IMR-90 (cell line): ENCODE results near the gene PRKCB. TPM values are rescaled to one million over a fixed set of nuclear protein-coding genes. Genes with fewer than 3 reads are reported as not detected.

Experiments
- ATAC-seq: fragments of 200-7000 bp; cut with Tn5 transposase; 2 replicates; pipeline ENCODE4 v1.9.1; 2020; ENCODE audit warnings: low read depth, mild to moderate bottlenecking, moderate library complexity
- BruUV-seq: library from RNA; stranded (reverse); fragments of 400-500 nt; replicated peaks from 2 replicates; lab custom pipeline; 2021; lab: Mats Ljungman, UMichigan
- CTCF ChIA-PET: fragments of 300-600 bp; formaldehyde crosslinking; extraction: SDS; loops from one replicate; lab custom pipeline; 2021; ENCODE audit warnings: antibody characterized with exemption; lab: Yijun Ruan, JAX
- POLR2A ChIA-PET: fragments of 300-600 bp; sonication (Branson Sonifier 250); formaldehyde crosslinking; loops from one replicate; lab custom pipeline; 2022; ENCODE audit warnings: antibody characterized with exemption; ENCODE audit not compliant: unreplicated experiment; lab: Charles Lee
- DNase-seq: peaks from one replicate; pipeline ENCODE4 v3.0.0; 2013
- H2AFZ ChIP-seq: replicated peaks from 2 replicates; pipeline ENCODE3; 2013; ENCODE audit warnings: low read length, mild to moderate bottlenecking; ENCODE audit not compliant: poor library complexity
- H2AK5ac ChIP-seq: 2 replicates; pipeline ENCODE4 v1.6.1; 2013; ENCODE audit warnings: low read depth, low read length, inconsistent platforms
- H2AK9ac ChIP-seq: replicated peaks from 2 replicates; pipeline ENCODE3; 2013; ENCODE audit warnings: mild to moderate bottlenecking, low read depth, low read length, moderate library complexity; ENCODE audit not compliant: poor library complexity
- H2BK120ac ChIP-seq: 2 replicates; pipeline ENCODE4 v1.6.1; 2013; ENCODE audit warnings: low read depth, low read length, inconsistent platforms
- H2BK15ac ChIP-seq: 3 replicates; pipeline ENCODE4 v1.6.1; 2013; ENCODE audit warnings: low read depth, low read length, inconsistent platforms
- H2BK20ac ChIP-seq: 2 replicates; pipeline ENCODE4 v1.6.1; 2013; ENCODE audit warnings: low read depth, mild to moderate bottlenecking, inconsistent platforms, low read length, moderate library complexity
- H2BK5ac ChIP-seq: 2 replicates; pipeline ENCODE4 v1.6.1; 2013; ENCODE audit warnings: mild to moderate bottlenecking, low read depth, low read length, inconsistent platforms; ENCODE audit not compliant: poor library complexity, severe bottlenecking
- H3K14ac ChIP-seq: replicated peaks from 2 replicates; pipeline ENCODE4 v1.6.1; 2013; ENCODE audit warnings: low read depth, low read length, inconsistent platforms
- H3K18ac ChIP-seq: 2 replicates; pipeline ENCODE4 v1.6.1; 2013; ENCODE audit warnings: low read depth, low read length, control low read depth
- H3K23ac ChIP-seq: 2 replicates; pipeline ENCODE4 v1.6.1; 2013; ENCODE audit warnings: low read depth, low read length, inconsistent platforms
- H3K27ac ChIP-seq: 2 replicates; pipeline ENCODE4 v1.5.1; 2013; ENCODE audit warnings: mild to moderate bottlenecking, control low read depth, low read length; ENCODE audit not compliant: insufficient read depth
- H3K27me3 ChIP-seq: 2 replicates; pipeline ENCODE4 v1.6.1; 2013; ENCODE audit warnings: low read length; ENCODE audit not compliant: control insufficient read depth, insufficient read depth
- H3K36me3 ChIP-seq: 2 replicates; pipeline ENCODE4 v1.6.1; 2013; ENCODE audit warnings: low read length, mixed read lengths; ENCODE audit not compliant: control insufficient read depth, insufficient read depth
- H3K4ac ChIP-seq: 2 replicates; pipeline ENCODE4 v1.6.1; 2013; ENCODE audit warnings: low read depth, low read length, inconsistent platforms
- H3K4me1 ChIP-seq: 2 replicates; pipeline ENCODE4 v1.6.1; 2013; ENCODE audit warnings: low read length, mixed read lengths; ENCODE audit not compliant: control insufficient read depth, insufficient read depth
- H3K4me2 ChIP-seq: 2 replicates; pipeline ENCODE4 v1.6.1; 2013; ENCODE audit warnings: low read depth, mild to moderate bottlenecking, control low read depth, low read length, moderate library complexity
- H3K4me3 ChIP-seq: 2 replicates; pipeline ENCODE4 v1.5.1; 2013; ENCODE audit warnings: low read depth, mild to moderate bottlenecking, control low read depth, low read length, moderate library complexity; ENCODE audit not compliant: insufficient read depth
- H3K56ac ChIP-seq: 2 replicates; pipeline ENCODE4 v1.6.1; 2013; ENCODE audit warnings: low read length, inconsistent platforms; ENCODE audit not compliant: insufficient read depth; ENCODE audit errors: extremely low read depth
- H3K79me1 ChIP-seq, 2 experiments: 2 replicates each; pipeline ENCODE4 v1.6.1; 2013; ENCODE audit warnings: low read length in 2 of 2, inconsistent platforms in 1 of 2, low read depth in 1 of 2
- H3K9ac ChIP-seq: 2 replicates; pipeline ENCODE4 v1.6.1; 2013; ENCODE audit warnings: low read depth, low read length, control low read depth
- H3K9me1 ChIP-seq: 2 replicates; pipeline ENCODE4 v1.6.1; 2013; ENCODE audit warnings: low read length, inconsistent platforms; ENCODE audit not compliant: insufficient read depth
- H3K9me3 ChIP-seq: 2 replicates; pipeline ENCODE4 v1.6.1; 2013; ENCODE audit warnings: low read length; ENCODE audit not compliant: control insufficient read depth, insufficient read depth
- H4K20me1 ChIP-seq: 2 replicates; pipeline ENCODE4 v1.6.1; 2013; ENCODE audit warnings: low read length, inconsistent platforms; ENCODE audit not compliant: insufficient read depth
- H4K5ac ChIP-seq: 2 replicates; pipeline ENCODE4 v1.6.1; 2013; ENCODE audit warnings: mild to moderate bottlenecking, low read depth, low read length, control low read depth
- H4K8ac ChIP-seq, 2 experiments: 2 replicates each; pipeline ENCODE4 v1.6.1; 2013; ENCODE audit warnings: low read depth in 2 of 2, low read length in 2 of 2, control low read depth in 1 of 2, inconsistent platforms in 1 of 2
- H4K91ac ChIP-seq: 2 replicates; pipeline ENCODE4 v1.6.1; 2013; ENCODE audit warnings: low read depth, low read length, inconsistent platforms; ENCODE audit not compliant: insufficient read depth
- FOS ChIP-seq: fragments of 150-350 bp; IDR thresholded peaks from 2 replicates; pipeline ENCODE4 v1.6.1; 2016; ENCODE audit warnings: low read depth, low read length
- MAFK ChIP-seq: IDR thresholded peaks from 2 replicates; pipeline ENCODE4 v1.6.1; 2012; ENCODE audit warnings: low read depth, low read length, improper control_type of control experiment
- NFE2L2 ChIP-seq: fragments of 150-350 bp; IDR thresholded peaks from 2 replicates; pipeline ENCODE4 v1.6.1; 2016; ENCODE audit warnings: low read depth, mild to moderate bottlenecking, low read length
- POLR2A ChIP-seq: IDR thresholded peaks from 2 replicates; pipeline ENCODE4 v1.6.1; 2012; ENCODE audit warnings: mild to moderate bottlenecking, low read depth, low read length
- RAD21 ChIP-seq: IDR thresholded peaks from 2 replicates; pipeline ENCODE4 v1.6.1; 2012; ENCODE audit warnings: low read length, improper control_type of control experiment
- RCOR1 ChIP-seq: IDR thresholded peaks from 2 replicates; pipeline ENCODE4 v1.6.1; 2012; ENCODE audit warnings: mild to moderate bottlenecking, low read length, improper control_type of control experiment; ENCODE audit not compliant: insufficient replicate concordance
- WGBS, 2 experiments: methylation state at CpG; one replicate each; pipeline versions ENCODE4 v1.1.5 to v1.1.7; 2013; ENCODE audit warnings: missing lambda C conversion rate in 2 of 2; ENCODE audit not compliant: insufficient read length in 1 of 2; ENCODE audit errors: extremely low coverage in 2 of 2; 5-methylcytosine and 5-hydroxymethylcytosine counted together
- dilution Hi-C: fragments of 300-500 bp; cut with HindIII; formaldehyde crosslinking; loops from one replicate; pipeline ENCODE4 v1.14.3; 2018; ENCODE audit warnings: low sequenced_read_pairs; ENCODE audit not compliant: unreplicated experiment
- in situ Hi-C: fragments of 300-500 bp; cut with MboI; formaldehyde crosslinking; loops from 3 replicates; pipeline ENCODE4 v1.14.3; 2019; ENCODE audit warnings: low sequenced_read_pairs, inconsistent platforms, mixed read lengths
- intact Hi-C: fragments of 100-400 bp; cut with micrococcal nuclease; formaldehyde crosslinking; loops from 2 replicates; pipeline ENCODE4 v1.10.0; 2022
- polyA plus RNA-seq, 3 experiments: library from polyadenylated mRNA; depleted of rRNA; stranded (reverse); fragments of >200 nt; gene quantifications; 2 replicates each; pipeline ENCODE4 v1.2.3, GENCODE V29; 2012; ENCODE audit warnings: low replicate concordance in 1 of 3
- total RNA-seq: library from RNA; depleted of rRNA; stranded (reverse); fragments of >200 nt; gene quantifications from 2 replicates; pipeline ENCODE4 v1.2.3, GENCODE V29; 2012

PRKCB gene
- total and polyA plus RNA-seq, 2 of the 4 experiments (the other 2 are of a cell fraction) = under 0.01 TPM; not detected in 1

DNA sequence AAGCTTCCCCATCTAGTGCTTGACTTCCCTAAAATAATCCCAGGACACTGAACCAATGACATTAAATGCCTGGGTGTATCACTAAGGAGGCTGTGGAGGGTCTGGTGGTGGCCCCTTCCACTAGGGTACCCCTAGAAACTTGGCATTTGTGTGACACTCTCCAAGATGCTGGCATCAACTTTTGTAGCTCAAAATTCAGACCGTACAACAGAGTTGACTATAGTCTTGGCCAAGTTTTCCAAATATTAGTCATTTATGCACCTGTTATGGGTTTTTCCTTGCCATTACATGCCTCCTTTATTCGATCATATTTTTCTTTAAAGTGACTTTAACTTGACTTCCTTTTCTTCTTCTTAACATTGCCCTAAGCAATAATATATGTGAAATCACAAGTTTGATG is 295.5 kb downstream of the PRKCB start:
- Histone ChIP-seq H3K9ac (no peak overlapping the region), H3K9me3 (no peaks in the 10 kb centered on the region; the same call in 1 of the 2 replicates), H2BK20ac (no peak overlapping the region), H4K20me1 (no peaks in the 10 kb centered on the region), H2AK5ac (no peak overlapping the region), H3K56ac (no peak overlapping the region), H4K5ac (no peak overlapping the region), H3K27me3 (no peaks in the 10 kb centered on the region), H2AFZ (no peak overlapping the region), H3K4me3 (no peak overlapping the region), H3K27ac (no peak overlapping the region), H3K4me2 (no peak overlapping the region), H2BK15ac (no peak overlapping the region), H3K4me1 (no peaks in the 10 kb centered on the region), H3K9me1 (no peaks in the 10 kb centered on the region), H3K23ac (no peak overlapping the region), H3K36me3 (no peaks in the 10 kb centered on the region), H3K14ac (no peak overlapping the region), H2AK9ac (no peak overlapping the region), H3K4ac (no peak overlapping the region), H2BK120ac (no peak overlapping the region), H2BK5ac (no peak overlapping the region), H4K91ac (no peak overlapping the region), H3K18ac (no peak overlapping the region), H4K8ac (no peak overlapping the region), H3K79me1 (no peaks in the 10 kb centered on the region)
- no TSS peak for BruUV-seq
- no peak for DNase-seq
- ATAC-seq = no peak
- ChIA-PET POLR2A (no interaction called here), CTCF (no interaction called here)
- TF ChIP-seq NFE2L2 (no peak), POLR2A (no peak), MAFK (no peak), FOS (no peak), RCOR1 (no peak), RAD21 (no peak)
- dilution Hi-C loops (no loop called here), in situ Hi-C loops (no loop called here), intact Hi-C loops (no loop called here)
- WGBS, 2 experiments = no CpG with 5 or more reads among the region's 2 CpGs
